Right renal cortex interstitium (tissue), 3 donors: ENCODE data around the gene PLEKHM2. TPM values are rescaled to one million over a fixed set of nuclear protein-coding genes. Genes with fewer than 3 reads are reported as not detected.
"Not testable (repeated sequence)": the region's sequence is repeated elsewhere in the genome, so short reads cannot be mapped to it uniquely, and the experiment has no call there.

Experiments
- DNase-seq, 3 donors: peaks; one replicate each; pipeline ENCODE4 v3.0.0-alpha.2; 2013; ENCODE audit warnings: low read depth in 3 of 3, low spot score in 2 of 3
- polyA plus RNA-seq, 3 donors: library from polyadenylated mRNA; unstranded; fragments of 120-200 nt; gene quantifications; one replicate each; pipeline ENCODE4 v1.2.1, GENCODE V29; 2013; ENCODE audit not compliant: insufficient read length in 3 of 3

PLEKHM2 gene
- polyA plus RNA-seq, 3 donors: 37.9 to 46.7 (median 43.0) TPM

GRCh38 chr1:15698201-15698600 is 14.1 kb downstream of the PLEKHM2 start:
- DNase-seq: no peak

- DNase-seq: not testable (repeated sequence)
Observed at GRCh38 chr1:15699321-15699720, 15.2 kb downstream of the PLEKHM2 start.

GRCh38 chr1:15700508-15700907 is 16.4 kb downstream of the PLEKHM2 start:
- DNase-seq: no peak

- no peak for DNase-seq
Observed at GRCh38 chr1:15701784-15702183, 17.7 kb downstream of the PLEKHM2 start.

GRCh38 chr1:15702722-15703550 is 18.8 kb downstream of the PLEKHM2 start:
- DNase-seq: no peak

- no peak for DNase-seq
Observed at GRCh38 chr1:15703562-15703961, 19.4 kb downstream of the PLEKHM2 start.

- no peak for DNase-seq
Observed at GRCh38 chr1:15704526-15705183, 20.5 kb downstream of the PLEKHM2 start.

GRCh38 chr1:15705184-15705566 is 21.1 kb downstream of the PLEKHM2 start:
- no peak for DNase-seq

- no peak for DNase-seq
Observed at GRCh38 chr1:15706751-15707150, 22.6 kb downstream of the PLEKHM2 start.

GRCh38 chr1:15707239-15707925 is 23.3 kb downstream of the PLEKHM2 start:
- no peak for DNase-seq

- no peak for DNase-seq
Observed at GRCh38 chr1:15708486-15709137, 24.5 kb downstream of the PLEKHM2 start.

GRCh38 chr1:15709226-15709625 is 25.1 kb downstream of the PLEKHM2 start:
- DNase-seq: no peak

GRCh38 chr1:15712168-15712567 is 28.0 kb downstream of the PLEKHM2 start:
- no peak for DNase-seq

- no peak for DNase-seq
Observed at GRCh38 chr1:15714406-15715136, 30.5 kb downstream of the PLEKHM2 start.

- DNase-seq: no peak
Observed at GRCh38 chr1:15717418-15718125, 33.5 kb downstream of the PLEKHM2 start.

- DNase-seq: no peak
Observed at GRCh38 chr1:15718199-15718601, 34.1 kb downstream of the PLEKHM2 start.

GRCh38 chr1:15719381-15720120 is 35.4 kb downstream of the PLEKHM2 start:
- no peak for DNase-seq

GRCh38 chr1:15720861-15721260 is 36.7 kb downstream of the PLEKHM2 start:
- no peak for DNase-seq

GRCh38 chr1:15722411-15722810 is 38.3 kb downstream of the PLEKHM2 start:
- no peak for DNase-seq
